ENCODE results near the gene RFX6.
A peak's percentile ranks its signal among the peaks of the same experiment; 100 is the strongest.

RFX6 gene

DNA sequence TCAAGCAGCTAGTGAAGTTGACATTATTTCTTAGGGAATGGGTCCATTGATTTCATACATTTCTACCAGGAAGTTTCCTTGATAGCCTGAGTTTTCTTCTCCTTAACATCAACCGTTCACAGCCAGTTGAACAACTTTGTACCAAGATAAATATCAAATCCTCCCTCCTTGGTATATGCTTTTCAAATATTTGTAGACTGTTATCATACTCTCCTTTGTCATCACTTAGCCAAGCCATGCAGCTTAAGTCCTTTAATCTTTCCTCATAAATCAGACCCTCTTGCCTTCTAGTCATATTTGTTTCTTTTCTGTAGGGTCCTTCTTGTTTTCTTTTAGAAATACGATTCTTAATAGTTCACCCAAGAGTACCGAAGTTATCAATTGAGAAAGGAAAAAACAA, 25.6 kb downstream of the RFX6 start:
- DNase-seq = no peak

DNA sequence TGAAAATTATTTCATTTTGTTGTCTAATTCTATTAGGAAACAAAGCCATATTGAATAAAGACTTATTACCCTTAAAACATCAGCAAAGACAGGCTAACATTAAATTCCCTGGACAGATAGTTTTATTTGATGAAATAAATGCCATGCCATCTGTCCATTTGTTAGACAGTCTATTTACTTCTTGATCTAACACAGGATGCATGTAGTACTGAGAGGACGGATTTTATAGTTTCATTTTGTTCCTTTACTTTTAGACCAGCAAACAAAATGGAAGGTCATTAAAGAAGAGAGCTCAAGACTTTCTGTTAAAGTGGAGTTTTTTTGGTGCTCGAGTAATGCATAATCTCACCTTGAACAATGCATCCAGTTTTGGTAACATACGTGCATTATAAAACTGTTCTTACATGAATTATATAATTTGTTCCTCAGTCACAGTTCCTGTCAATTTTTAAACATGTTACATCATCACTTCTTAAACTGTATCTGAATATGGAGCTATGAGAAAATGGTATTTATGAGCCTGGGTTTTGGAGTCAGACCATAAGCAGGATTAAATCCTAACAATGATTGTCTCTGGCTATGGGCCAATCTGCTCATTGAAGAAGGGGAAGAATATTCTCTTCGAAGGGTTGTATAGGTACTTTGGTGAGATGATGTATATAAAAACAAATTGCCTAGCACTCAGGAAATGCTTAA, 46.0 kb downstream of the RFX6 start:
- no peak for DNase-seq

- DNase-seq = no peak
Measured at GRCh38 chr6:116924245-116924644, 47.2 kb downstream of the RFX6 start.

DNA sequence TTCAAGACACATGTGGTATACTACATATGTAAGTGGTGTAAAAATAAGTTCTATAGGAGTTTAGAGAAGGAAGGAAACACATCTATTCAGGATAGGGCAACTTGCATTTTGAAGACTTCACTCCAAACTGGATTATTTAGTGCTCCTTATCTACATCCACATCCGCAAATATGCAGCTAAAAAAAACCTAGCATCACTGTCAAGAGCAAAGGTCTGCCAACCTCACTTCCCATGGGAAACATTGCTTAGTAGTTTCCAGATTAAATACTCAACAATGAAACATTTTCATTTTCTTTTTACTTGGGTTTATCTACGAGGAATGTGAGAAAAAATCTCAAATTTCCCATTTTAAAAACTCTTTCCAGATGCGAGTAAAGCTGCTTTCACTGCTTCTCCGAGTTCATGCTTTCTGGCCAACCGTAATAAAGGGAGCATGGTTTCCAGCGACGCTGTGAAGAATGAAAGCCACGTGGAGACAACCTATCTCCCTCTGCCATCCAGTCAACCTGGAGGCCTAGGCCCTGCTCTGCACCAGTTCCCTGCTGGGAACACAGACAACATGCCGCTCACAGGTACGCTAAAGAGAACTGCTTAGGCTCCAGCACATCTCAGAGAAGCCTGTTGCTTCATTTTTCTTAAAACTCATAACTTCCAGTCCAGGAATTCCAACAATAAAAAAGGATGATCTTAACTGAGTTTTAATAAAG, 48.2 kb downstream of the RFX6 start:
- no peak for DNase-seq

- no peak for DNase-seq
Measured at GRCh38 chr6:116928677-116929076, 51.6 kb downstream of the RFX6 start.

DNA sequence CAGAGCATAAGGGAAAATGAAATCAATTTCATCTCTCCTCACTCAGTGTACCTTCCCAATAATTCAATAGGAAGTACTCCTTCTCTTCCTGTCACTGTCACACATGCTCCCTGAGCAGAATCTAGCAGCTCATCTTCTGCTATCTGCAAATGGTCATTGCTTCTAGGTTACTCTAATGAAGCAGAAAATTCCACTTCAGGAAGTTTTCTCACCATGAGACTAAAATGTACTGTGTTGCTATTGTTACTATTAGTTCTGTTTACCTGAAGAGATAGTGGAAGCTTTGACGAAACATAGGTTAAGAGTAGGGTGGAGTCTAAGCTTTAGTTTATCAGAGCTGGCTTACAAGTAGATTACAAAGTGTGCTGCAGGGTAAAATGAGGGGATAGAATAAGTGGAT, 52.8 kb downstream of the RFX6 start:
- DNase-seq = no peak

- DNase-seq = no peak
Measured at GRCh38 chr6:116931456-116931855, 54.4 kb downstream of the RFX6 start.

DNA sequence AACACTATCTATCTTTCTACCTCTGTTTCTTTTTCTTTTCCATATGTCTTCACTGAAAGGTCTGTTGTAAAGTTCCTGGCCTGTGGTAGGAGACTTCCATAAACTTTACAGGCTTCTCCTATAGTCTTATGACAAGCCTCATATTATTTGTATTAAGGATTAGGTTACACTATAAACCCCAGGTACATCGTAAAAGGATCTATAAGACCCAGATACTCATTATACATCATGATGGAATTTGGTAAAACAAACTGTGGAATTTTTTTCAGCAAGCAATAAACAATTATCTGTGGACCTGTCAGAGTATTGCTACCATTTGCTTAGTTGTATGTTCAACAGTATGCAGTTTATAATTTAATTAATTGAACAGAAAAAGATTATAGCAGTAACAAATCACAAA, 55.5 kb downstream of the RFX6 start:
- no peak for DNase-seq

DNA sequence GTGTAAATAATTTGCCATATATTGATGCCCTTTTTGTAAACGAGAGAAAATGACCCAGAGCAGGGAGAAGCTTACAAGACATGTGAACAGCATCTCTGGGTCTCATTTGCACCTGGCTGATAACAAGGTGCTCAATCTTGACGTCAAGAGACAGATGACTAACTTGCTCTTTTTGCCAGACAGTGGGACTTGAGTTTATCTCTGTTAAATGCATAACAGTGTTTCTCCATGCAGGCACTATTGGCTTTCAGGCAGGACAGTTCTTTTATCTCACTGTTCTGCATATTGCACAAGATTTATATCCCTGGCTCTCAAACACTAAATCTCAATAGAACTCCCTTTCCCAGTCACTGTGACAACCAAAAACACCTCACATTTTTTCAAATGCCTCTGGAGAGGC, 56.4 kb downstream of the RFX6 start:
- DNase-seq = no peak

DNA sequence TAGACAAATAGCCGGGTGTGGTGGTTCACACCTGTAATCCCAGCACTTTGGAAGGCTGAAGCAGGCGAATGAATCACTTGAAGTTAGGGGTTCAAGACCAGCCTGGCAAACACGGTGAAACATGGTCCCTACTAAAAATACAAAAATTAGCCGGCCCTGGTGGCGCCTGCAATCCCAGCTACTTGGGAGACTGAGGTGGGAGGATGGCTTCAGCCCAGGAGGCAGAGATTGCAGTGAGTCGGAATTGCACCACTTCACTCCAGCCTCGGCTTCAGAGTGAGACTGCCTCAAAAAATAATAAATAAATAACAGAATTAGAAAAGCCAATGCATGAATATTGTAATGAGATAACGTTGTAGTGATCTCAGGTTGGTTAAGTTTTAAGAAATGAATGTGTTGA, 61.3 kb downstream of the RFX6 start:
- no peak for DNase-seq

DNA sequence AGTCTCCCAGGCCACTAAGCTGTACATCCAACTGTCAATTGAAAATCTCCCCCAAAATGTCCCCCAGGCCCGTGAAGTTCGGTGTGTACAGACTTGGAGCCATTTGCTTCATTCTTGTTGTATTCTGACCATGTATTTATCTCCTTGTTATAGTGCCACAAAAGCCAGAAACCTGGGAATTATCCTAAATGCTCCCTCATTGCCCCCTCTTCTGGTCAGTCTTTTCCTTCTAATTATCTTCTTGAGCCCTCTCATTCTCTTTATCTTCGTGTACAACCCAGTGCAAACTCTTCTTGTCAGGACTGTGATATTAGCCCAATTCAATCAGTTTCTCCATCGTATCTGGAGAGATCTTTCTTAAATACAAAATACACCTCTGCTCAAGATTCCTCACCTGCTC, 64.7 kb downstream of the RFX6 start:
- DNase-seq = no peak

DNA sequence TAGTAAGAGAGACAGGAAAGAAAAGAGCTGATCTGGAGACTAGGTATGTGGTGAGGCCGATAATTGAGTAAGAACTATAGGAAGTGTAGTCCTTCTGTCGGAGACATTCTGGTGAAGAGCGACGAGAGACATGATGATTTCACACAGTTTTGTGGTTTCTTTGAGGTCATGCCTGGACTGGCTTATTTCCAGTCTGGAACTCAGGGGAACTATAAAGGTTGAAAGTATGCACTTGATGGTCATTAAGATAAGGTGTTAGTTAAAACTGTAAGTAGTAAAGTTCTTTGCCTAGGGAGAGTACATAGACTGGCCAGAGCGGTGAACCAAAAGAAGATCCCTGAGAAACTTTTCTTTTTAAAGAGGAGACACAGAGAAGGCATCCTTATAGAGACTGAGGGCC, 68.8 kb downstream of the RFX6 start:
- no peak for DNase-seq

GRCh38 chr6:116948533-116949304, 71.7 kb downstream of the RFX6 start:
- no peak for DNase-seq

DNA sequence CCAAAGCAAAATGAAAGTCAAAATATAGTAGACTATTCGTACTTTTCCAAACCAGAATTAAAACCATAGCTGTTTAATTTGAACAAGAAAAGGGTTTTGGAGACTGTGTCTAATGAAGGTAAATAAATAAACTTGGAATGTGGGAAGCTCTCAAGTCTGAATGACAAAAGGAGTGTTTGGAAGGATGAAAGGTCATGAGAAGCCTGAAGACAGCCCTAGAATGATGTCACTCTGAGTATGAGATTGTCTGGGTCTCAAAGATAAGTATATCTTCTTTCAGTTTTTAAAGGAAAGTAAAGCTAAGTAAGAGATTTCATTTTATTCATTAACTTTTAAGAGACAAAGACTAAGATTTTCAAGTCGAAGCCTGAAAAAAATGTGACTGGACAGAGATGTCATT, 72.9 kb downstream of the RFX6 start:
- no peak for DNase-seq

DNA sequence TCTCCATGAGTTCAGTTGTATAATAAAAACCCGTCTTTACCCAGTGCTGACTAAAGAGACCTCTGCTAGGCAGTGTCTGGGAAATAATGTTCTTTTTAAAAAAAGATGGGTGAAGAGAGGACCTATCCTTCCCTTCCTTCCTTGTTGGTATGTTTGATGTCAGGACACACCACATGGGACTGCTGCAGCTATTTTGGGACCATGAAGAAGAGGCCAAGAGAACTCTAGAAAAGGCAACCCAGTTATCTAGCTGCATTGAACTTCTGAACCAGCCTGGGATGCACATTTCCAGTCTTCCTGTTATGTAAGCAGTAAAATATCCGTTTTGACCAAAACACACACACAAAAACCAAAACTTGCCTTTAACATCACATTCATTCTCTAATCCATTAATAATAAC, 77.3 kb downstream of the RFX6 start:
- no peak for DNase-seq

- no peak for DNase-seq
Measured at GRCh38 chr6:116954938-116955337, 77.9 kb downstream of the RFX6 start.

DNA sequence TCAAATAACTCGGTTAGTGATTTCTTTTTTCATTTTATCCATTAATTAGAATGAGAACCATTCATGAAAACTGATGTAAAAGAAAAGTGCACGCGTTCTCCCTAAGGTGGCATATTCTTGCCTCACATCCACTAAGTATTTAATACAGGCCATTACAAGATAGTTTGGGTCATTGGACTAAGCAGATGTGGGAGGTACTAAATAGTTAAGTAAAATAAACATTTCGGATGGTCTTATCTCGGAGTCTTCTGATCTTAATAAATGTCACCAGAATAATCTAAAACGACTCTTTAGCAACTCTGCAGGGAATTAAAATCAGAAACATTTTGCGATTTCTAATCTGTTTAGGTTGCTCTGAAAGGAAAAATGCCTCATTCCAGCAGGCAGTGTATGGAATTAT, 78.7 kb downstream of the RFX6 start:
- no peak for DNase-seq

- no peak for DNase-seq
Measured at GRCh38 chr6:116963972-116964371, 86.9 kb downstream of the RFX6 start.

DNA sequence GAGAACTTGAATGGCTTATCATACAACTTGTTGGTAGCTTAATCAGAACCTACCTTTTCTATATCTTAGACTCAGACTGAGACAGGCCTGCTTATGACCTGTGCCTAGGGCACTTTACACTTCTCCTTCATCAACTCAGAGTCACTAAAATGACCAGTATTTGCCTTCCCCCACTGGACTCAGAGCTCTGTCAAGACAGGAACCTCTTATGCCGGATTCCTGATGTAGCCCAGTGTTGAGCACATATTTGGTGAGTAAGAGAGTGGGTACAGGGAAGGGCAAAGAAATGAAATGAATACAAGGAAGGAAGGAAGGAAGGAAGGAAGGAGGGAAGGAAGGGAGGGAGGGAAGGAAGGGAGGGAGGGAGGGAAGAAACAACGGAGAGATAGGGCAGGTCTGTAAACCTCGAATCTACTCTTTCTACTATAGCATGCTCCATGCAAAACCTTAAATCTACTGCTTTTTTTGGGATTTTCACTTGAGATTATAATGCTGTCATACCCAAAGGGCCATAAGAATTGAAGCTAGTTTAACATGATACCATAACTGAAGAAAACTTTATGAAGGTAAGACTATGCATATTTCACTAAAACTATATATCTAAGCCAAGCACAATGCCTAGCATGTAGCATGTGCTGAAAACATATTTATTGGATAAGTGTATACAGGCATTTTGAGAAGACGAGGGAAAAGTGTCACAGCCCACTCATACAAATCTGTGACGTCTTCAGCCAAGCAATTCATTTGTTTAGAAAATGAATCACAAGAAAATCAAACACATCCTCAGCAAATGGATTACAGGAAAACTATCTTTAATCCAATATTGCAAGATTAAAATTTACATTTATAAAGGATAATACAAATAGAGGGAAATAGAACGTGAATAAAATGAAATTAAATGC, 89.9 kb downstream of the RFX6 start:
- no peak for DNase-seq

- DNase-seq = peak; percentile 11
Measured at GRCh38 chr6:116969211-116969863, 92.3 kb downstream of the RFX6 start.

DNA sequence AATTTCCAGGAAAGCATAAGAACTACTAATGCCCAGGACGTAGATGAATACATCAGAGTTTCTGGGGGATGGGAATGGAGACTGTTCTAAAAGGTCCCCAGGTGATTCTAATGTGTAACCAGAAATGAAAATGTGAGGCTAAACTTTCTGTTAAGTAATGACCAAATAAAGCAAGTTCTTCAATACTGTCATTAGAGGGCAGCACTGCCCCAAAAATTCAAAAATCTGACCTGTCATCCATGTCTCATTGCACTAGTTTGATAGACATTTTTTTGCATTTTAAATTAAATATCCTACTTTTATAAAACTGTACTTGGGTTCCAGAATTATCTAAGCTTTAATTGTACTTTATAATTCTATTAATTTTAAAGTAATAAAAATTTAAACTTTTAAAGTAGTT, 94.9 kb downstream of the RFX6 start:
- DNase-seq = peak; percentile 5

DNA sequence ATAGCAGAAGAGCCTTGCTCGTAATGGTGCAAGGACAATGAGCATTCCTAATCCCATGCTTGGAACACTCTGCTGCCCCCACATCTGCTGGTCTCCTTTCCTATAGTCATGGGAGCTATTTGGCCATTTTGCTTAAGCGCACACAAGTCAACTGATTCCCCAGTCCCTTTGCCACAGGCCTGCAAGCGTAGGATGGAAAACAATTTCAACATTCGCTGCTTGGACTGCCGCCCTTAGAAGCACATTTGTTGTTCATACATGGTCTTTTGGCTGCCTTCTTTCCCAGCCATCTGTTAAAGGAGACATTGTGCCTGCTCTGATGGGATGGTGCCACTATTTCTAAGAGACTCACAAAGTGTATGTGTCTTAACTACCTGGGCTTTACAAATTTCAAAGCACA, 96.9 kb downstream of the RFX6 start:
- no peak for DNase-seq

Measured in NCI-H1092 (cell line).